Endothelial cell of umbilical vein (primary cell): Measurements from ENCODE around the gene ODAD4. TPM values are rescaled to one million over a fixed set of nuclear protein-coding genes. Genes with fewer than 3 reads are reported as not detected.
"Not testable (repeated sequence)": the region's sequence is repeated elsewhere in the genome, so short reads cannot be mapped to it uniquely, and the experiment has no call there.

Experiments used
- BruUV-seq: library from RNA; stranded (reverse); fragments of 400-500 nt; replicated peaks from 2 replicates; lab custom pipeline; 2021; lab: Mats Ljungman, UMichigan
- CTCF ChIA-PET: fragments of 300-600, 350-600 bp; sonication (Branson Sonifier 250); formaldehyde crosslinking; loops from one replicate; lab custom pipeline; 2021; ENCODE audit warnings: antibody characterized with exemption, inconsistent platforms; lab: Charles Lee
- POLR2A ChIA-PET: fragments of 300-600, 350-600 bp; sonication (Branson Sonifier 250); formaldehyde crosslinking; loops from one replicate; lab custom pipeline; 2021; ENCODE audit warnings: antibody characterized with exemption, inconsistent platforms; lab: Charles Lee
- DNase-seq: peaks from one replicate; pipeline ENCODE4 v3.0.0-alpha.2; 2011; ENCODE audit warnings: low read depth, low spot score
- FAIRE-seq: peaks from 2 replicates; lab custom pipeline; 2011; peaks lifted over from hg19 to GRCh38; lab: Jason Lieb, UNC
- H2AFZ ChIP-seq: 2 replicates; pipeline ENCODE4 v1.6.0; 2012; ENCODE audit warnings: low read depth, low read length, control low read depth, inconsistent platforms
- H3K27ac ChIP-seq: 2 replicates; pipeline ENCODE4 v1.5.1; 2011; ENCODE audit warnings: low read depth, mild to moderate bottlenecking, control low read depth, low read length, moderate library complexity; ENCODE audit not compliant: insufficient read depth
- H3K27me3 ChIP-seq, 2 experiments: 2 replicates each; pipeline versions ENCODE4 v1.6.0 to v1.6.1; 2011; ENCODE audit warnings: low read length in 2 of 2, mixed read lengths in 1 of 2; ENCODE audit not compliant: control insufficient read depth in 2 of 2, insufficient read depth in 2 of 2
- H3K36me3 ChIP-seq, 2 experiments: 2 replicates in 1 of 2; 3 replicates in 1 of 2; pipeline ENCODE4 v1.5.1; 2011; ENCODE audit warnings: low read length in 2 of 2, mild to moderate bottlenecking in 1 of 2, moderate library complexity in 1 of 2; ENCODE audit not compliant: control insufficient read depth in 2 of 2, insufficient read depth in 2 of 2; ENCODE audit errors: extremely low read depth in 1 of 2
- H3K4me1 ChIP-seq: 3 replicates; pipeline ENCODE4 v1.5.1; 2011; ENCODE audit warnings: mild to moderate bottlenecking, low read length; ENCODE audit not compliant: control insufficient read depth, insufficient read depth; ENCODE audit errors: extremely low read depth
- H3K4me2 ChIP-seq: 2 replicates; pipeline ENCODE4 v1.6.1; 2011; ENCODE audit warnings: low read length, control low read depth, mixed read lengths; ENCODE audit not compliant: insufficient read depth
- H3K4me3 ChIP-seq, 3 experiments: fragments of 200-600 bp in 1 of 3; sonication (generic), shearing (Covaris generic) in 1 of 3; replicated peaks in 1 of 3; 2 replicates each; pipeline ENCODE4 v1.5.1; 2011 to 2016; ENCODE audit warnings: control low read depth in 3 of 3, low read length in 3 of 3, mild to moderate bottlenecking in 2 of 3, inconsistent platforms in 1 of 3, low read depth in 1 of 3, moderate library complexity in 1 of 3; ENCODE audit not compliant: insufficient read depth in 1 of 3
- H3K79me2 ChIP-seq: 2 replicates; pipeline ENCODE4 v1.6.0; 2012; ENCODE audit warnings: low read length, inconsistent platforms; ENCODE audit not compliant: control insufficient read depth, insufficient read depth
- H3K9ac ChIP-seq: replicated peaks from 2 replicates; pipeline ENCODE3; 2011; ENCODE audit warnings: low read length, control low read depth; ENCODE audit not compliant: insufficient read depth; ENCODE audit errors: extremely low read depth
- H3K9me1 ChIP-seq: replicated peaks from 3 replicates; pipeline ENCODE4 v1.6.0; 2011; ENCODE audit warnings: mild to moderate bottlenecking, low read length; ENCODE audit not compliant: control insufficient read depth, insufficient read depth; ENCODE audit errors: extremely low read depth
- H3K9me3 ChIP-seq: replicated peaks from 2 replicates; pipeline ENCODE4 v1.5.1; 2012; ENCODE audit warnings: low read length, inconsistent platforms; ENCODE audit not compliant: control insufficient read depth, insufficient read depth
- H4K20me1 ChIP-seq: replicated peaks from 2 replicates; pipeline ENCODE3; 2011; ENCODE audit warnings: mild to moderate bottlenecking, low read length; ENCODE audit not compliant: control insufficient read depth, insufficient read depth; ENCODE audit errors: extremely low read depth
- CTCF ChIP-seq, 2 donors: IDR thresholded peaks; 1 replicate in 1 of 2; 2 replicates in 1 of 2; pipeline ENCODE4 v1.5.1; 2011; ENCODE audit warnings: low read length in 2 of 2, mild to moderate bottlenecking in 2 of 2, moderate library complexity in 2 of 2, control low read depth in 1 of 2, inconsistent platforms in 1 of 2, low read depth in 1 of 2; ENCODE audit not compliant: insufficient read depth in 1 of 2; ENCODE audit errors: extremely low read depth in 1 of 2
- EZH2 ChIP-seq: IDR thresholded peaks from 2 replicates; pipeline ENCODE4 v1.6.1; 2012; ENCODE audit warnings: borderline replicate concordance, low read depth, mild to moderate bottlenecking, moderate library complexity, low read length, inconsistent platforms; ENCODE audit not compliant: severe bottlenecking
- FOS ChIP-seq: IDR thresholded peaks from 2 replicates; pipeline ENCODE4 v1.6.1; 2011; ENCODE audit warnings: mild to moderate bottlenecking, low read length, moderate library complexity, borderline replicate concordance; ENCODE audit not compliant: insufficient read depth
- GATA2 ChIP-seq: IDR thresholded peaks from 2 replicates; pipeline ENCODE4 v1.7.0; 2011; ENCODE audit warnings: low read depth, mild to moderate bottlenecking, moderate library complexity, mixed read lengths, low read length; ENCODE audit not compliant: insufficient read length, insufficient read depth
- JUN ChIP-seq: IDR thresholded peaks from 2 replicates; pipeline ENCODE4 v1.6.1; 2011; ENCODE audit warnings: borderline replicate concordance, low read depth; ENCODE audit not compliant: insufficient read length, insufficient read depth
- MAX ChIP-seq: IDR thresholded peaks from 2 replicates; pipeline ENCODE4 v1.6.1; 2011; ENCODE audit not compliant: insufficient read depth, insufficient read length
- MYC ChIP-seq: IDR thresholded peaks from one replicate; pipeline ENCODE4 v1.6.1; 2011; ENCODE audit warnings: mild to moderate bottlenecking, low read depth, low read length
- POLR2A ChIP-seq: IDR thresholded peaks from 2 replicates; pipeline ENCODE4 v1.6.1; 2012; ENCODE audit warnings: low read depth, mild to moderate bottlenecking, control low read depth, low read length
- POLR2AphosphoS5 ChIP-seq: IDR thresholded peaks from 2 replicates; pipeline ENCODE4 v1.6.1; 2012; ENCODE audit warnings: low read depth, mild to moderate bottlenecking, control low read depth, low read length, moderate library complexity; ENCODE audit not compliant: insufficient read depth
- dilution Hi-C: fragments of 300-500 bp; cut with MboI; formaldehyde crosslinking; loops from one replicate; pipeline ENCODE4 v1.15.0; 2019; ENCODE audit warnings: low sequenced_read_pairs; ENCODE audit not compliant: extremely low pct_ligation_motif_present
- intact Hi-C: fragments of 100-400 bp; cut with micrococcal nuclease; formaldehyde crosslinking; loops from one replicate; pipeline ENCODE4 v1.10.0; 2022
- polyA plus RNA-seq, 4 experiments: library from polyadenylated mRNA; depleted of rRNA in 3 of 4; stranded (reverse) in 3 of 4; unstranded in 1 of 4; fragments of >200 nt; gene quantifications; 2 replicates each; pipeline versions ENCODE4 v1.2.1 to v1.2.3, GENCODE V29; 2011 to 2012; ENCODE audit warnings: missing spikeins in 1 of 4
- total RNA-seq: library from RNA; stranded (reverse); gene quantifications from 2 replicates; pipeline ENCODE4 v1.2.3, GENCODE V29; 2021

ODAD4 gene
- total and polyA plus RNA-seq, 2 donors (not counting 3 experiments of a cell fraction or from before 2014, with no cell fraction given): 0.19 to 1.0 TPM

GRCh38 chr17:41928693-41929251 is 1.6 kb upstream of the ODAD4 start:
- Histone ChIP-seq H3K27ac (no peak overlapping the region), H3K4me3 (no peak overlapping the region), H3K9me1 (no peaks in the 10 kb centered on the region), H3K4me1 (peaks cover 8% of the 10 kb centered on the region), H4K20me1 (no peaks in the 10 kb centered on the region), H3K27me3 (peaks cover 0 to 3% of the 10 kb centered on the region in 2 experiments), H3K9me3 (no peaks in the 10 kb centered on the region), H3K4me2 (no peak overlapping the region), H2AFZ (peak overlapping the region; percentile 7), H3K9ac (no peak overlapping the region), H3K36me3 (no peaks in the 10 kb centered on the region), H3K79me2 (no peaks in the 10 kb centered on the region)
- ChIA-PET CTCF (interaction anchor here (0.6 to 3.3 kb wide), 2 partner anchors 31 to 1187 kb away, joined by 3 to 28 read pairs; no protein-coding TSS in a partner anchor), POLR2A (interaction anchor here (0.6 to 1.5 kb wide), 2 partner anchors 11 to 1505 kb away, joined by 4 to 6 read pairs; no protein-coding TSS in a partner anchor)
- dilution Hi-C loops: no loop called here
- FAIRE-seq: no peak
- no peak for DNase-seq
- intact Hi-C loops: no loop called here
- no peak for TF ChIP-seq POLR2A
- TF ChIP-seq EZH2: no peak
- TF ChIP-seq CTCF (IDR thresholded peaks at IDR 0.05; ENCODE audit: extremely low read depth in 1 of 2, insufficient read depth in 1 of 2, low read depth in 1 of 2, low read length in 2 of 2): no peak
- TF ChIP-seq MYC: no peak
- no peak for TF ChIP-seq FOS
- no peak for TF ChIP-seq POLR2AphosphoS5
- TF ChIP-seq JUN: no peak
- TF ChIP-seq MAX: no peak
- no peak for TF ChIP-seq GATA2
- BruUV-seq: no TSS peak

GRCh38 chr17:41930833-41931156 is 378 bp downstream of the ODAD4 start:
- H3K9me1 ChIP-seq, BruUV-seq, H3K9me3 ChIP-seq, H3K4me1 ChIP-seq, dilution Hi-C loops, H4K20me1 ChIP-seq, H3K79me2 ChIP-seq, DNase-seq, H3K27me3 ChIP-seq, FAIRE-seq, H3K36me3 ChIP-seq: not testable (repeated sequence)
- intact Hi-C loops: loop anchor here (1.0 kb wide), 3 partner anchors 11 to 87 kb away; partner anchors contain the start of gene DNAJC7
- H3K4me3 ChIP-seq: peak overlapping the region in 2 of 3 experiments; percentile 25 to 51
- peak overlapping the region; percentile 86 for H2AFZ ChIP-seq
- H3K27ac ChIP-seq: peak overlapping the region; percentile 50
- POLR2A ChIA-PET: interaction anchor here (0.7 to 0.8 kb wide), 2 partner anchors 13 to 27 kb away, joined by 3 read pairs; no protein-coding TSS in a partner anchor
- H3K9ac ChIP-seq: peak overlapping the region; percentile 37
- H3K4me2 ChIP-seq: peak overlapping the region; percentile 74
- CTCF ChIA-PET: interaction anchor here (0.6 to 3.3 kb wide), 17 partner anchors 9 to 338 kb away, joined by 3 to 28 read pairs (median 4); partner anchors contain the start of genes ACLY, CNP and NKIRAS2
